Measurements from ENCODE around the gene BICDL1. TPM values are rescaled to one million over a fixed set of nuclear protein-coding genes. Genes with fewer than 3 reads are reported as not detected.
"Not testable (repeated sequence)": the region's sequence is repeated elsewhere in the genome, so short reads cannot be mapped to it uniquely, and the experiment has no call there.

Gene BICDL1, protein sequence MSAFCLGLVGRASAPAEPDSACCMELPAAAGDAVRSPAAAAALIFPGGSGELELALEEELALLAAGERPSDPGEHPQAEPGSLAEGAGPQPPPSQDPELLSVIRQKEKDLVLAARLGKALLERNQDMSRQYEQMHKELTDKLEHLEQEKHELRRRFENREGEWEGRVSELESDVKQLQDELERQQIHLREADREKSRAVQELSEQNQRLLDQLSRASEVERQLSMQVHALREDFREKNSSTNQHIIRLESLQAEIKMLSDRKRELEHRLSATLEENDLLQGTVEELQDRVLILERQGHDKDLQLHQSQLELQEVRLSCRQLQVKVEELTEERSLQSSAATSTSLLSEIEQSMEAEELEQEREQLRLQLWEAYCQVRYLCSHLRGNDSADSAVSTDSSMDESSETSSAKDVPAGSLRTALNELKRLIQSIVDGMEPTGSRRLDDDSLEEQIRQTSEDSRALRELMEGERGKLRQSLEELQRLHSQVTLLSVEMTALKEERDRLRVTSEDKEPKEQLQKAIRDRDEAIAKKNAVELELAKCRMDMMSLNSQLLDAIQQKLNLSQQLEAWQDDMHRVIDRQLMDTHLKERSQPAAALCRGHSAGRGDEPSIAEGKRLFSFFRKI
- polyA plus RNA-seq, result 1.1 TPM

DNA sequence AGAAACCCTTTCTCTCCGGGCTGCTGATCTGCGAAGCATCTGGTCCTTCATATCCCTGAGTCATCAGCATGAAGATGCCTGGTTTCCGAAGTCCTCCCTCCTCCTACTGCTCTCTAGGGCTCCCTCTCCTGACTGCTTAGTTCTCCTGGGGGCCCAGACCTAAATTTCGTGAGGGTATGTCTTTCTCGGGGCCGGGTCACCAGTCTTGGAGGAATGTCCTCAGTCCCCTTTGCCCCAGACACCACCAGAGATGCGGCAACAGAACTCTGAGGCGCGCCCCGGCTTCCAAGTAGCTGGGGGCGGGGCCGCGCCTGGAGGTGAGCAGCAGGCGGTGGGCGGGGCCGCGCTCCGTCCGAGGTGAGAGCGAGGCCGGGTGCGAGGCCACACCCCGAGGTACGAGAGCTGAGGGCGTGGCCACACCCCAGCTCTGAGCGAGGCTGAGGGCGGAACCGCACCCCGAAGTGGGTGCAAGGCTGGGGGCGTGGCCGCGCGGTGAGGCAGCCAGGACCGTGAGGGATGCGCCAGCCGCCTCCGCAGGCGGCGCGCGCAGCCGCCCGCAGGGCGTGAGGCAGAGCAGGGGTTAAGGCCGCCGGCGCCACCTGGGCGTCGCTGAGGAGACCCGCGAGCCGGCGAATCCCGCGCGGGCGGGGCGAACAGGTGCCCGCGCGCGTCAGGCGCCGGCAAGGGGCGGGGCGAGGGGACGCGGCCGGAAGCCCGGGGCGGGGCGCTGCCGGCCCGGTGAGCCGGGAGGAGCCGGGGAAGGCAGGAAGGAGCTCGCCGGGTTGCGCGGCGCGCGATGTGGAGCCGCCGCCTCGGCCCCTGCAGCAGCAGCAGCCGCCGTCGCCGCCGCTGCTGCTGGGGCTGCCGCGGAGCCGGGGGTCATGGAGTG lies at the start of gene BICDL1:
Gene BICDL1 (plus strand): TSS at position 765 of the 889 bp plus-strand sequence. CDS start 633 bp downstream, outside the sequence.
- Mint-ChIP-seq H3K9me3 (no peaks in the 10 kb centered on the region), H3K27me3 (peaks cover 2% of the 10 kb centered on the region), H3K4me3 (peak within 1 kb of the TSS; percentile 79 to 92 (median 90)), H3K4me1 (peaks cover 11 to 17% (median 12%) of the 10 kb centered on the region in 3 donors), H3K36me3 (no peaks in the 10 kb centered on the region), H3K27ac (peak within 1 kb of the TSS; percentile 45 to 98 (median 87))

DNA sequence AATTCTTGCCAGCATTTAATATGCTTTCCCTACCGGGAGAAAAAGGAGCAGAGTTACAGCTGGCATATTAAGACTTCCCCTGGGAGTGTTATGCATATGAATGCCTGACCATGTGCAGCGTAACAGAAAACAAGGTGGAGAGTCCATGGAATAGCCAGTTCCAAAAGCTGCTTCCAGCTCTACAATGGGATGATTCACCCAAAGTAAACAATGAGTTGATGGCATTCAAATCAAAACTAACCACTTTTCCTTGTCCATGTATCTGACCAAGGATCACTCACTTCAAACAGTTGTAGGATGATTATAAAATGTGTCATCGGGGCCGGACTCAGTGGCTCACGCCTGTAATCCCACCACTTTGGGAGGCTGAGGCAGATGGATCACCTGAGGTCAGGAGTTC lies 48.1 kb upstream of the BICDL1 start:
- Mint-ChIP-seq H3K27ac (no peak overlapping the region), H3K4me1 (peaks cover 0 to 2% (median 0%) of the 10 kb centered on the region in 3 donors), H3K4me3 (no peak overlapping the region), H3K27me3 (peaks cover 1% of the 10 kb centered on the region), H3K9me3 (no peaks in the 10 kb centered on the region), H3K36me3 (no peaks in the 10 kb centered on the region)

DNA sequence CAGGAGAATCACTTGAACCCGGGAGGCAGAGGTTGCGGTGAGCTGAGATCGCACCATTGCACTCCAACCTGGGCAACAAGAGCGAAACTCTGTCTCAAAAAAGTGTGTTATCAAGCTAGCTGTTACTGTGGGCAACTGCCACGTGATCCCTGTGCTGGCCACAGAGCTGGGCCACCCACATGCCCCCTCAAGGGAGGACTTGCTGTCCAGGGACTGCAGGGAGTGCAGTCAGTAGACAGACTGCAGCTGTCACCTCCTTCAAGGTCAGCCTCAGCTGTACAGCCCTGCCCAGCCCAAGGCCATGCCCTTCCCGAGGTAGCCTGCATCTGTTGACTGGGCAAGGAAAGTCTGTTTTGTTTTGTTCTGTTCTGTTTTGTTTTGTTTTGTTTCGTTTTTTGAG lies 46.6 kb upstream of the BICDL1 start:
- H3K27ac Mint-ChIP-seq, result no peak overlapping the region
- H3K9me3 Mint-ChIP-seq, result no peaks in the 10 kb centered on the region
- H3K4me3 Mint-ChIP-seq, result no peak overlapping the region
- peaks cover 1% of the 10 kb centered on the region for H3K27me3 Mint-ChIP-seq
- H3K4me1 Mint-ChIP-seq, result peaks cover 0 to 2% (median 0%) of the 10 kb centered on the region in 3 donors
- no peaks in the 10 kb centered on the region for H3K36me3 Mint-ChIP-seq

DNA sequence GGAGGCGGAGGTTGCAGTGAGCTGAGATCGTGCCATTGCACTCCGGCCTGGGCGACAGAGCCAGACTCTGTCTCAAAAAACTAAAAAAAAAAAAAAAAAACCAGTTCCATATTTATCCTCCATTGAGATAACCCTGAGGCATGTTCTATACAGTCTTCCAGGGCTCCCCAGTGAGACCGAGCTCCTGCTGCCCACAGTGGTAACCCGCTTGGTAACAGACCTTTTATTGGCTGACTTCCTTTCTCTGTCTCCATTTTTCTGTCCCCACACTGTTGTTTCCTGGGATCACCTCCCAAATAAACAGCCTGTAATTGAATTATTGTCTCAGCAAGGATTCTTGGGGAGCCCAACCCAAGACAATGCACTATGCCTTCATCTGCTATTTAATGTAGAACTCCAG lies 42.8 kb upstream of the BICDL1 start:
- Mint-ChIP-seq H3K4me3 (no peak overlapping the region), H3K27ac (no peak overlapping the region), H3K9me3 (no peaks in the 10 kb centered on the region), H3K27me3 (peaks cover 1% of the 10 kb centered on the region), H3K36me3 (no peaks in the 10 kb centered on the region), H3K4me1 (no peaks in the 10 kb centered on the region)

DNA sequence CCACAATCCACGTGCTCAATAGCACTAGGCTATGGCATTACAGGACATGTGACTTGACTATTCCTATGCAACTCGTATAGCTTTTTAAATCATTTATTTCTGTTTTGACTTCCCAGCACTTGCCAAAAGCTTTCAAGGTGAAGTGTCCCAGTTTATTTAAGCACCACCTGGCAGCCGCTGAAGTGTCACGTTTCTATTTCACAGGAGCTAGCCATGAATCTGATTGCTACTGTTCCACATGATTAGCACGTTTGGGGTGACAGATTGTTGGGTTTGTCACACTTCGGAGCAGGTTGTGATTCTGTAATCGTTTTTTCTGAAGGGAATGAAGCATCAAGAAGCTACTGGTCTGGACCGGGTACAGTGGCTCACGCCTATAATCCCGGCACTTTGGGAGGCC lies 39.9 kb upstream of the BICDL1 start:
- Mint-ChIP-seq H3K27me3 (no peaks in the 10 kb centered on the region), H3K4me3 (no peak overlapping the region), H3K36me3 (no peaks in the 10 kb centered on the region), H3K9me3 (no peaks in the 10 kb centered on the region), H3K27ac (no peak overlapping the region), H3K4me1 (no peaks in the 10 kb centered on the region)

DNA sequence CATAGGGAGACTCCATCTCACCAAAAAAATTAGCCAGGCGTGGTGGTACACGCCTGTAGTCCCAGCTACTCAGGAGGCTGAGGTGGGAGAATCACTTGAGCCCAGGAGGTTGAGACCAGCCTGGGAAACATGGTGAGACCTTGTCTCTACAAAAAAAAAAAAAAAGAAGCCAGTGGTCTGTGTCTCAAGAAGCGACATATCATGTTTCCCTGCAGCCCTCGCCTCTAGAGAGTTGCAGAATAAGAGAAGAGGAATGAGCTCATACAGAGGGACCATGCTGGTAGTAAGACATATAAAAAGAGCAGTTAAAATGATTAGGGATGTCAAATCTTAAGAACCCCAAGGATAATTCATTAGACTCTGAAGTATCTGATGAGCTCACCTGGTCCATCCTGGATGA lies 39.4 kb upstream of the BICDL1 start:
- Mint-ChIP-seq H3K9me3 (no peaks in the 10 kb centered on the region), H3K4me3 (no peak overlapping the region), H3K4me1 (no peaks in the 10 kb centered on the region), H3K36me3 (no peaks in the 10 kb centered on the region), H3K27me3 (no peaks in the 10 kb centered on the region), H3K27ac (no peak overlapping the region)

DNA sequence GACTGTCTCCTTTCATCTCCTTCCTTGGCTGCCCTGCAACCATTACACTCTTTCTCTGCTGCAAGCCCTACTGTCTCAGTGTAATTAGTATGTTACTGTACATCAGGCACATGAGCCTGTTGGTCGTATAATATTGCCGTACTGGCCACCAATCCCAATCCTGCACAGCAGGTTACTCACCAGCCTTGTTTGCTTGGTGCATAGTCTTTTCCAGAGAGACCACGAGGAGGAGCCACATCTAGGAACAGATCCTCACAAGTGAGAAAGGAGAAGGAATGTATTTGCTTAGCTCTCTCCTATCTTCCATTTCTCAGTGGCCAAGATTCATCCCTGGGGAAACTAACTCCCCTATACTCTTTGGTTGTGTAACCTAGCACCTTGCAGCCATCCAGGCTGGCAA lies 33.0 kb upstream of the BICDL1 start:
- Mint-ChIP-seq H3K36me3 (no peaks in the 10 kb centered on the region), H3K9me3 (peaks cover 10 to 24% (median 17%) of the 10 kb centered on the region in 3 donors), H3K4me1 (no peaks in the 10 kb centered on the region), H3K4me3 (peak overlapping the region in 1 of 4 donors; percentile 20), H3K27me3 (peaks cover 1% of the 10 kb centered on the region), H3K27ac (peak overlapping the region in 1 of 3 donors; percentile 59)

DNA sequence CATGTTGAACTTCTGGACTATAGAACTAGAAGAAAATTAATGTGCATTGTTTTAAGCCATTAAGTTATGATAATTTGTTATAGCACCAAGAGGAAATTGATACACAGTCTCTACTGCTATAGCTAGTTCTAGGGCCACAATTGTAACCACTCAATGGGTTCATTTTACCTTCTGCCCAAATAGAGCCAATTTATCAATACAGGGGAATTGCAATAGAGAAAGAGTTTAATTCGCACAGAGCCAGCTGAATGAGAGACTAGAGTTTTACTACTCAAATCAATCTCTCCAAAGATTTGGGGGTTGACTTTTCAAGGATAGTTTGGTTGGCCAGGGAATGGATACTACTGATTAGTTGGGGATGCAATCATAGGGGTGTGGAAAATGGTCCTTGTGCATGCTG lies 31.9 kb upstream of the BICDL1 start:
- no peaks in the 10 kb centered on the region for H3K4me1 Mint-ChIP-seq
- H3K36me3 Mint-ChIP-seq, result no peaks in the 10 kb centered on the region
- H3K4me3 Mint-ChIP-seq, result no peak overlapping the region
- peaks cover 10 to 24% (median 17%) of the 10 kb centered on the region in 3 donors for H3K9me3 Mint-ChIP-seq
- no peak overlapping the region for H3K27ac Mint-ChIP-seq
- peaks cover 1% of the 10 kb centered on the region for H3K27me3 Mint-ChIP-seq

DNA sequence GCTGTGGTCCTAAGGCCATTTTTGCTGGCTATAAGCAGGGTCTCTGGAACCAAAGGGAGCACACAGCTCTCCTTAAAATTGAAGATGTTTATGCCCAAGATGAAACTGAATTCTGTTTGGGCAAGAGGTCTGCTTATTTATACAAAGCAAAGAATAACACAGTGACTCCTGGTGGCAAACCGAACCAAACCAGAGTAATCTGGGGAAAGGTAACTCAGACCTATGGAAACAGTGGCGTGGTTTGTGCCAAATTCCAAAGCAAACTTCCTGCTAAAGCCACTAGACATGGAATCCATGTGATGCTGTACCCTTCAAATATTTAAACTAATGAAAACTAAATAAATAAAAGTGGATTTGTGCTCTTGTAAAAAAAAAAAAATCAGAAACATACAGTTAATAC lies 29.6 kb upstream of the BICDL1 start:
- Mint-ChIP-seq H3K4me3 (no peak overlapping the region), H3K36me3 (no peaks in the 10 kb centered on the region), H3K27ac (no peak overlapping the region), H3K27me3 (peaks cover 3% of the 10 kb centered on the region), H3K9me3 (peaks cover 10 to 24% (median 17%) of the 10 kb centered on the region in 3 donors), H3K4me1 (no peaks in the 10 kb centered on the region)

DNA sequence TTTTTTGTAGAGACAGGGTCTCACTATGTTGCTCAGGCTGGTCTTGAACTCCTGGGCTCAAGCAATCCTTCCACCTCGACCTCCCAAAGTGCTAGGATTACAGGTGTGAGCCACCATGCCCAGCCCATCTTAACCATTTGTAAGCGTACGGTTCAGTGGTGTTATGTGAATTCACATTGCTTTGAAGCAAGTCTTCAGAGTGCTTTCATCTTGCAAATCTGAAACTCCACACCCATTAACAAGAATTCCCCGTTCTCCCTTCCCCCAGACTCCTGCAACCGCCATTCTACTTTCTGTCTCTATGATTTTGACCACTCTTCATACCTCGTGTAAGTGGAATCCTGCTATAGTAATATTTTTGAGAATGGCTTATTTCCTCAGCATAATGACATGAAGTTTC lies 24.9 kb upstream of the BICDL1 start:
- peaks cover 2% of the 10 kb centered on the region for H3K27me3 Mint-ChIP-seq

DNA sequence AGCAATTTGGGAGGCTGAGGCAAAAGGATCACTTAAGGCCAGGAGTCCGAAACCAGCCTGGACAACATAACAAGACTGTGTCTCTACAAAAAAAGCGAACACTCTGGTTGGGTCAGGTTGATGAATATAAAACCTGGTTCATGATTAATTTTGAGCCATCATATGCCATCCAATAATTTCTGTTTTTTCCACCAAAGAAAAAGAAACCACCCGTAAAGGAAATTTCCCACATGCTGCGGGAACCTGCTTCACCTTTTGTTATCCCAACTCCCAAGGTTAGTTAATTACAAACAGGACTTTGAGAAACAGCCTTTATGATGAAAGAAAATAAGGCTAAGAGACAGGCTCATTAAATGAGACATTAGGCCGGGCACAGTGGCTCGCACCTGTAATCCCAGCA lies 24.1 kb upstream of the BICDL1 start:
- Mint-ChIP-seq H3K27me3 (peaks cover 2% of the 10 kb centered on the region), H3K9me3 (no peaks in the 10 kb centered on the region), H3K36me3 (no peaks in the 10 kb centered on the region), H3K27ac (no peak overlapping the region), H3K4me3 (no peak overlapping the region), H3K4me1 (peaks cover 0 to 4% (median 0%) of the 10 kb centered on the region in 3 donors)

More for the DNA sequence above, 24.9 kb upstream of the BICDL1 start:
- no peaks in the 10 kb centered on the region for H3K36me3 Mint-ChIP-seq
- no peaks in the 10 kb centered on the region for H3K9me3 Mint-ChIP-seq
- H3K4me3 Mint-ChIP-seq, result no peak overlapping the region
- H3K27ac Mint-ChIP-seq, result no peak overlapping the region
- peaks cover 0 to 4% (median 0%) of the 10 kb centered on the region in 3 donors for H3K4me1 Mint-ChIP-seq

DNA sequence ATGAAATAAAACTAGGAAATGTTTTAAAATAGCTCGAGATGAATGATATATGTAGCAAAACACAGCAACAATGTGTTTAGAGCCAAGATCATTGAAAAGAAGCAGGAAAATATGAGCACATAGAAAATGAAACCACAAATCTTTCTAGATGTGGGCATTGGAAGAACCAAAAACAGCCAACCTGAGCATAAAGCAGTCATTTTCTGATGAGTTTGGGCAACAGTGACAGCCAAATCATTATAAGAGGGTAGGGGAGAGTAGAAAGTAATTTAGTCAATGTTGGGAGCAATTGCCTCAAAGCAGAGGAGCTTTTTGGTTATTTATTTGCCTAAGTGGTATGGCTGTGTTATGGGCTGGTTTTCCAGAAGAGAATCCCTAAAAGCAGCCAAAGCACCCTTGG lies 8.8 kb upstream of the BICDL1 start:
- Mint-ChIP-seq H3K27ac (no peak overlapping the region), H3K4me3 (peak overlapping the region in 1 of 4 donors; percentile 55), H3K27me3 (peaks cover 10% of the 10 kb centered on the region), H3K9me3 (no peaks in the 10 kb centered on the region), H3K36me3 (no peaks in the 10 kb centered on the region), H3K4me1 (no peaks in the 10 kb centered on the region)

DNA sequence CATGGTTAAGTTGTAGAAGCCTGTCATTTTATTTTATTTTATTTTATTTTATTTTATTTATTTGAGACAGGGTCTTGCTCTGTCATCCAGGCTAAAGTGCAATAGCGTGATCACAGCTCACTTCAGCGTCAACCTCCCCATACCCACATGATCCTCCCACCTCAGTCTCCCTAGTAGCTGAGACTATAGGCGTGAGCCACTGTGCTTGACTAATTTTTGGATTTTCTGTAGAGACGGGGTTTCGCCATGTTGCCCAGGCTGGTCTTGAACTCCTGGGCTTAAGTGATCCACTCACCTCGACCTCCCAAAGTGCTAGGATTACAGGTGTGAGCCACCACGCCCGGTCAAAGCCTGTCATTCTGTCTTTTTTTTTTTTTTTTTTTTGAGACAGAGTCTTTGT lies 8.3 kb upstream of the BICDL1 start:
- H3K27ac Mint-ChIP-seq, H3K4me1 Mint-ChIP-seq, H3K4me3 Mint-ChIP-seq, H3K9me3 Mint-ChIP-seq, H3K36me3 Mint-ChIP-seq: not testable (repeated sequence)
- peaks cover 10% of the 10 kb centered on the region for H3K27me3 Mint-ChIP-seq

DNA sequence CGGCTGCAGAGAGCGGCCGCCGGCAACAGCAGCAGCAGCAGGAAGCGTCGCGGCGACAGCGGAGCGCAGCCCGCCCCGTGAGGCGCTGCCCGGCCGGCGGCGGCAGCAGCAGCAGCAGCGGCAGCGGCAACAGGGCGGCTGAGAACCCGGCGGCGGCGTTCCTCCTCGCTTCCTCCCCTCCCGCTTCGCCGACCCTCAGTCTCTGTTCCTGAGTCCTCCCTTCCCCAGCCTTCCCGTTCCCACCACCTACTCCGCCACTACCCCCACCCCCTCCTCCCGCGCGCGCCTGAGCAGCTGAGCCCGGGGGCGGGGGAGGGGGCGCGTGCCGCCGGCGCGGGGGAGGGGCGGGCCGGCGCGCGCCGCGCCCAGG lies 310 bp downstream of the BICDL1 start:
- Mint-ChIP-seq H3K27ac (peak overlapping the region in 1 of 3 donors; percentile 87), H3K36me3 (no peaks in the 10 kb centered on the region), H3K4me1 (peaks cover 13 to 22% (median 14%) of the 10 kb centered on the region in 3 donors), H3K4me3 (peak overlapping the region; percentile 78 to 91 (median 84)), H3K9me3 (no peaks in the 10 kb centered on the region), H3K27me3 (peaks cover 2% of the 10 kb centered on the region)
